IMR-90 (cell line): ENCODE measurements around the gene GPRASP2.

Experiments
- BHLHE40 ChIP-seq: fragments of 150-350 bp; IDR thresholded peaks from 2 replicates; pipeline ENCODE4 v1.6.1; 2016; ENCODE audit warnings: mild to moderate bottlenecking, low read depth, low read length
- CTCF ChIP-seq: conservative IDR thresholded peaks from 2 replicates; pipeline ENCODE4 v1.5.1; 2012; ENCODE audit warnings: mild to moderate bottlenecking, low read depth, low read length, improper control_type of control experiment
- FOS ChIP-seq: fragments of 150-350 bp; IDR thresholded peaks from 2 replicates; pipeline ENCODE4 v1.6.1; 2016; ENCODE audit warnings: low read depth, low read length
- MAFK ChIP-seq: IDR thresholded peaks from 2 replicates; pipeline ENCODE4 v1.6.1; 2012; ENCODE audit warnings: low read depth, low read length, improper control_type of control experiment
- POLR2A ChIP-seq: IDR thresholded peaks from 2 replicates; pipeline ENCODE4 v1.6.1; 2012; ENCODE audit warnings: mild to moderate bottlenecking, low read depth, low read length
- RAD21 ChIP-seq: IDR thresholded peaks from 2 replicates; pipeline ENCODE4 v1.6.1; 2012; ENCODE audit warnings: low read length, improper control_type of control experiment
- RCOR1 ChIP-seq: IDR thresholded peaks from 2 replicates; pipeline ENCODE4 v1.6.1; 2012; ENCODE audit warnings: mild to moderate bottlenecking, low read length, improper control_type of control experiment; ENCODE audit not compliant: insufficient replicate concordance
- RFX5 ChIP-seq: IDR thresholded peaks from 2 replicates; pipeline ENCODE4 v1.8.0; 2012; ENCODE audit warnings: low read depth, mild to moderate bottlenecking, low read length, moderate library complexity
- SMC3 ChIP-seq: fragments of 150-350 bp; IDR thresholded peaks from 2 replicates; pipeline ENCODE4 v1.6.1; 2016; ENCODE audit warnings: low read depth, mild to moderate bottlenecking, antibody characterized with exemption, low read length, moderate library complexity
- USF2 ChIP-seq: fragments of 150-350 bp; IDR thresholded peaks from 2 replicates; pipeline ENCODE4 v1.6.1; 2017; ENCODE audit warnings: mild to moderate bottlenecking, antibody characterized with exemption, low read length, low read depth

- no peak for TF ChIP-seq CTCF
- no peak for TF ChIP-seq POLR2A
- no peak for TF ChIP-seq RAD21
- TF ChIP-seq SMC3, result no peak
- no peak for TF ChIP-seq RFX5
- TF ChIP-seq FOS, result no peak
- no peak for TF ChIP-seq BHLHE40
- TF ChIP-seq USF2, result no peak
- no peak for TF ChIP-seq RCOR1
- no peak for TF ChIP-seq MAFK
Observed at GRCh38 chrX:102745513-102745856, 33.2 kb downstream of the GPRASP2 start.
